Left ventricle myocardium inferior (tissue), 1 donor: ENCODE data around the gene PNMT. TPM values are rescaled to one million over a fixed set of nuclear protein-coding genes. Genes with fewer than 3 reads are reported as not detected.

ENCODE experiments used
- DNase-seq: peaks from one replicate; pipeline ENCODE4 v3.0.0-alpha.2; 2020
- H3K27ac ChIP-seq: fragments of 200-600 bp; replicated peaks from 2 replicates; pipeline ENCODE4 v1.8.0; 2021
- H3K27me3 ChIP-seq: fragments of 200-600 bp; 2 replicates; pipeline ENCODE4 v1.8.0; 2021; ENCODE audit warnings: low read depth
- H3K36me3 ChIP-seq: fragments of 200-600 bp; 2 replicates; pipeline ENCODE4 v1.8.0; 2021
- H3K4me1 ChIP-seq: fragments of 200-600 bp; 2 replicates; pipeline ENCODE4 v1.8.0; 2021
- H3K4me3 ChIP-seq: fragments of 200-600 bp; 2 replicates; pipeline ENCODE4 v1.8.0; 2021; ENCODE audit warnings: mild to moderate bottlenecking, moderate library complexity
- H3K9me3 ChIP-seq: fragments of 200-600 bp; replicated peaks from 2 replicates; pipeline ENCODE4 v1.8.0; 2021
- intact Hi-C: fragments of 100-400 bp; cut with micrococcal nuclease; formaldehyde crosslinking; loops from one replicate; pipeline ENCODE4 v1.11.0; 2022
- total RNA-seq: library from RNA; stranded (reverse); fragmentation: NEBNext Ultra II Directional; extraction: Animal tissue kit (Norgen Biotek cat#: 25700); gene quantifications from one replicate; pipeline ENCODE4 v1.2.1, GENCODE V29; 2021
- TF ChIP-seq, protein P1 (sequence below): fragments of 200-600 bp; IDR thresholded peaks from 2 replicates; pipeline ENCODE4 v1.8.0; 2021; ENCODE audit warnings: antibody characterized with exemption, mild to moderate bottlenecking, borderline replicate concordance
- donor health status: DM: no; HTN: yes; CAD: no; lungs with severe emphysema.

PNMT gene
- total RNA-seq, 1 donor from 2014 or later = 7.6 TPM

DNA sequence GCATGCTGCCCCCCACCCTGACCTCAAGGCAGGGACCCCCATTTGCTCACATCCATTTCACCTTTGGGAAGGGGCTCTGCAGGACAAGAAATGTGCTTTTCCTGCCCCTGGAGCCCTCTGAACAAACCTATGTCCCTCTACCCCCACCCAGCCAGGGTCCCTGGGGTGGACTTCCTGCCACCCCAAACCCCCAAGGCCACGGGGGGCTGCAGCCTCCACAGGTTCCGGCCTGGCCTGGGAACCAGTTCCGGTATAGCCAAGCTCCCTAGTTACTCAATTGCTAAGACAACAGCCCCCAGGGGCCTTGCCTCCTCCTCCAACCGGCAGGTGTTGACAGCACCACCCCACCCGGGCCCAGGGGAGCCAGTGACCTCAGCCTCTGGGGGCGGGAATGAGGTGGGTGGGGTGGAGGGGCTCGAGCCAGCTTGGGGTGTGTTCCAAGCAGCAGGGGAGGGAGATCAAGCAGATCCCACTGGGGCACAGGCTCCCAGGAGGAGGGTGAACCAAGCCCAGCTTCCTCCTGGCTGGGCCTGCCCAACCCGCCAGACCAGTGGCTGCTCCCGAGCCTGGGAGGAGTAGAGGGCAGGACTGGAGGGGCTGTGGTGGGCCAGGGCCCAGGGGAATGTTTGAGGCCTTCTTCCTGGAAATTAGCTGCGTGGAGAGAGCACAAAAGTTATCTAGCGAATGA lies 6.6 kb downstream of the PNMT start:
- peak; percentile 43 for DNase-seq
- H3K4me3 ChIP-seq = no peak overlapping the region
- H3K4me1 ChIP-seq = peaks cover 87% of the 10 kb centered on the region

DNA sequence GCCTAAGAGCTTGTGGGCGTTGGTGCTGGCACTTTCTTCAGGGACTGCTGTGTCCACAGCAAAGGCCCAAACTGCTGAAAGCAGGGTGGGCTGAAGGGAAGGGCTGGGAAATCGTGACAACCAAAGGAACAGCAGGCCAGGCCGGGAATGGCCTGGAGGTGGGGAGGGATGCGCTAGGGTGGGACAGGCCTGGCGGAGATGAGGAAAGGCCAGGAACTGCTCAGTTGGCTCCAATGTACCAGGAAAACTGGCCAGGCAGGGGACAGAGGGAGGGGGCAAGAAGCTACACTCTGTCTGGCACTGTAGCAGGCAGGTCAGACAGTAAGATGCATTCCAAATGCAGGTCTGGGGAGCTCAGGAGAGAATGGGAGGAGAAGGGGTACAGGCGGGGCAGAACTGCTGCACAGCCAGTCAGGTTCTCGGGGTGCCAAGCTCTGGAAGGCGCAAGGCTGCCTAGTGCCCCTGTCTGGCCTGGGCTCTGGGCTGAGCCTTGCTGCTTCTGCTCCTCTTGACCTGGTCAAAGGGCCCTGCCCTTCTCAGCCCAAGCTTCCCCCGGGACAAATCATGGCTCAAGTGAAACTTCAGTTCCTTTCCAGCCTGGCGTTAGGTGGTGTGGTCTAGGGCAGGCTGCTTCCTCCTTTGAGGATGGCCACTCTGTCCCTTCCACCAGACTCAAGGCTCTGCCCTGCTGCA lies 7.3 kb downstream of the PNMT start:
- intact Hi-C loops = no loop called here
- peaks cover 87% of the 10 kb centered on the region for H3K4me1 ChIP-seq
- TF ChIP-seq, protein P1, sequence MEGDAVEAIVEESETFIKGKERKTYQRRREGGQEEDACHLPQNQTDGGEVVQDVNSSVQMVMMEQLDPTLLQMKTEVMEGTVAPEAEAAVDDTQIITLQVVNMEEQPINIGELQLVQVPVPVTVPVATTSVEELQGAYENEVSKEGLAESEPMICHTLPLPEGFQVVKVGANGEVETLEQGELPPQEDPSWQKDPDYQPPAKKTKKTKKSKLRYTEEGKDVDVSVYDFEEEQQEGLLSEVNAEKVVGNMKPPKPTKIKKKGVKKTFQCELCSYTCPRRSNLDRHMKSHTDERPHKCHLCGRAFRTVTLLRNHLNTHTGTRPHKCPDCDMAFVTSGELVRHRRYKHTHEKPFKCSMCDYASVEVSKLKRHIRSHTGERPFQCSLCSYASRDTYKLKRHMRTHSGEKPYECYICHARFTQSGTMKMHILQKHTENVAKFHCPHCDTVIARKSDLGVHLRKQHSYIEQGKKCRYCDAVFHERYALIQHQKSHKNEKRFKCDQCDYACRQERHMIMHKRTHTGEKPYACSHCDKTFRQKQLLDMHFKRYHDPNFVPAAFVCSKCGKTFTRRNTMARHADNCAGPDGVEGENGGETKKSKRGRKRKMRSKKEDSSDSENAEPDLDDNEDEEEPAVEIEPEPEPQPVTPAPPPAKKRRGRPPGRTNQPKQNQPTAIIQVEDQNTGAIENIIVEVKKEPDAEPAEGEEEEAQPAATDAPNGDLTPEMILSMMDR = no peak
- H3K4me3 ChIP-seq = no peak overlapping the region
- no peaks in the 10 kb centered on the region for H3K9me3 ChIP-seq
- H3K36me3 ChIP-seq = peaks cover 3% of the 10 kb centered on the region
- H3K27ac ChIP-seq = peak overlapping the region; percentile 92
- no peak for DNase-seq
- no peaks in the 10 kb centered on the region for H3K27me3 ChIP-seq

More for the DNA sequence above, 6.6 kb downstream of the PNMT start:
- TF ChIP-seq, protein P1 = no peak
- peak overlapping the region; percentile 92 for H3K27ac ChIP-seq
- intact Hi-C loops = no loop called here
- H3K27me3 ChIP-seq = peaks cover 6% of the 10 kb centered on the region
- no peaks in the 10 kb centered on the region for H3K36me3 ChIP-seq
- H3K9me3 ChIP-seq = no peaks in the 10 kb centered on the region

DNA sequence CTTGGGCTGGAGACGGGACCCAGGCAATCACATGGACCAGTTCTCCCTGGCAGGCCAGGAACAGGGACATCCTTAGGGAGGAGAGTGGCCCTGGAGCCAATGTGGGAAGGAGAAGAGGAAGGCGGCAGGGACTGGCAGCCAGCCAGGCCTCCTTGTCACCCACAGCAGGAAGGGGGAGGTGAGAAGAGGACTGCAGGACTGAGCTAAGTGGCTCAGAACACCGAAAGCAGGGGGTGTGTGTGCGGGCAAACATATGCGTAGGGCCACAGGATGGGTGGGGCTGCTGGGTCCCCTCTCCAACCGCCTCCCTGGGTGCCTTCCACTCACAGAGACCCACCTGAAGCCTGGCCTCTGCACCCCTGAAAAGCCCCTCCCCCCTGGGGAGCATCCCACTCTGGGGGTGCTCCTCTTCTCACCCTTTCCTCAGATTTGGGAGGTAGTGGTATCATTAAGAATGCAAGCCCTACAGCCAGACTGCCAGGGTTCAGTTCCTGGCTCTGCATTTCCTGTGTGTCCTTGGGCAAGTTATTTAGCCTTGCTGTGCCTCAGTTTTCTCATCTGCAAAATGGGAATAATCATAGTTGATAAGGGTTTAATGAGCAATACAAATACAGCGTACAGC lies 8.1 kb downstream of the PNMT start:
- intact Hi-C loops = no loop called here

DNA sequence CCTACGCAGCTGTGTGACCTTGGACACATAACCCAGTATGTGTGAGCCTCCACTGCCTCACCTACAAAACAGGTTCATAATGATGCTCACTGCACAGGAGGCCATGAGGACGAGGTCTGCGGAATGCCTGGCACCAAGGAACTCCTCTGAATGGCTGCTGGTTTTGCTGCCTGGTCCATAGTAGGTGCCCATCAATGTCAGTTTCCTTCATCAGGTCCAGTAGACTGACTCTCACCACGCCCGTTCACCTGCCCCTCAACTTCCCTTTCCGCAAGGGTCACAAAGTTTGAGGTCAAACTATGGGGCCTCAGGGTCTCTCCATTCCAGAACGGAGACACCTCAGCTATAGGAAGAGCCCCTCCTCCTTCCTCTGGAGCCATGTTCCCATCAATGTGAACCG lies 8.8 kb downstream of the PNMT start:
- intact Hi-C loops = no loop called here
- DNase-seq = no peak
- Histone ChIP-seq H3K4me1 (peaks cover 75% of the 10 kb centered on the region), H3K36me3 (peaks cover 11% of the 10 kb centered on the region), H3K4me3 (peak overlapping the region; percentile 6), H3K9me3 (no peaks in the 10 kb centered on the region), H3K27ac (peak overlapping the region; percentile 92), H3K27me3 (no peaks in the 10 kb centered on the region)
- TF ChIP-seq, protein P1 = no peak

More for the DNA sequence above, 8.1 kb downstream of the PNMT start:
- H3K4me3 ChIP-seq = no peak overlapping the region
- H3K27ac ChIP-seq = peak overlapping the region; percentile 92
- H3K36me3 ChIP-seq = peaks cover 10% of the 10 kb centered on the region
- peak; percentile 76 for DNase-seq
- peaks cover 83% of the 10 kb centered on the region for H3K4me1 ChIP-seq
- no peaks in the 10 kb centered on the region for H3K27me3 ChIP-seq
- no peaks in the 10 kb centered on the region for H3K9me3 ChIP-seq
- TF ChIP-seq, protein P1 = no peak

DNA sequence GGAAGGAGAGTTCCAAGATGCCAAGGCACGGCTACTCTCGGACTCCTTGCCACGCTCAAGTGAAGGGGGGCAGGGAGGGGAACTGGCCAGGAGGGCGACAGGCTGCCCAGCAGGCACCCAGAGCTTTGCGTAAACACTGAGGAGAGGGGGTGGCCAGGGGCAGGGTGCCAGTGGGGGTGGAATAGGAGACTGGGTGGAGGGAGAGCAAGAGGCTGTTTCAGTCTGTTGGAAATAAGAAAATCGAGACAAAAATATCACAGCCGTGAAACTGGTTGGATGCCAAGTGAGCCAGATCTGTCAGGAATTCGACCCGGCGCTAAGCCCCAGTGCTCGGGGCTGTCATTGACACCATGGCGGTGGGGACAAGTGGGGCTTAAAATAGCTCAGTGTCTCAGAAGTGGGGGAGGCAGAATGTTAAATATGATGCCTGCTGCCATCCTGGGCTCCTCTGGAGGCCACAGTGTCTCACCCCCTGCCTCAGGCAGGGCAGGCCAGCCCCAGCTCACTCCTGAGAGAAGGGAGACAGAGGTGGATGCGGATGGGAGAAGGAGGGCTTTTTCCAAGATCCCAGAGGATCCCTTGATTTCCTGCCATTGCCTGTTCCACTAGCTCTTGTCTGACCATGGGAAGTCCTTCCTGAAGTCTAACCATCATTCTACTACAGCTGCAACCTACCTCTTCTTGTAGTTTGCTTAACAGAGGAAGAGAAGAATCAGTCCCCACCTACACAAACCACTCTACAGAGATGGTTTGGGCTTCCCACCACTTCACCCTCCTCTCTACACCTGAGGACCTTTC lies 9.5 kb downstream of the PNMT start:
- H3K27ac ChIP-seq = peak overlapping the region; percentile 92
- H3K4me1 ChIP-seq = peaks cover 69% of the 10 kb centered on the region
- H3K4me3 ChIP-seq = peak overlapping the region; percentile 6
- peaks cover 11% of the 10 kb centered on the region for H3K36me3 ChIP-seq
- peak; percentile 66 for DNase-seq
- TF ChIP-seq, protein P1 = no peak
- intact Hi-C loops = no loop called here
- H3K9me3 ChIP-seq = no peaks in the 10 kb centered on the region
- no peaks in the 10 kb centered on the region for H3K27me3 ChIP-seq
